GM12892 (cell line): Measurements from ENCODE around the gene NKD1.

Source experiments
- POLR2A ChIP-seq: IDR thresholded peaks from 2 replicates; pipeline ENCODE4 v1.6.1; 2011; ENCODE audit warnings: low read depth, low read length, control low read depth
- POLR2AphosphoS5 ChIP-seq: IDR thresholded peaks from 2 replicates; pipeline ENCODE4 v1.6.1; 2011; ENCODE audit warnings: low read depth, low read length, control low read depth
- TAF1 ChIP-seq: IDR thresholded peaks from 2 replicates; pipeline ENCODE4 v1.6.1; 2011; ENCODE audit warnings: low read depth, mild to moderate bottlenecking, control low read depth, low read length, borderline replicate concordance

- TF ChIP-seq POLR2A (no peak), POLR2AphosphoS5 (no peak), TAF1 (no peak)
Measured at GRCh38 chr16:50611995-50612848, 64.0 kb downstream of the NKD1 start.
